Lower leg skin (tissue), 3 donors: ENCODE measurements around the gene FSTL1.

Source experiments
- CTCF ChIP-seq, 3 donors: fragments of 450-650 bp; IDR thresholded peaks; one replicate each; pipeline ENCODE4 v1.5.1; 2016; ENCODE audit warnings: antibody characterized with exemption in 3 of 3, mild to moderate bottlenecking in 3 of 3, moderate library complexity in 2 of 3
- POLR2A ChIP-seq, 2 donors: fragments of 450-650 bp; IDR thresholded peaks; one replicate each; pipeline ENCODE4 v1.6.1; 2016 to 2017; ENCODE audit warnings: antibody characterized with exemption in 2 of 2, mild to moderate bottlenecking in 1 of 2, moderate library complexity in 1 of 2

- TF ChIP-seq CTCF (IDR thresholded peaks at IDR 0.05) = no peak
- no peak for TF ChIP-seq POLR2A (IDR thresholded peaks at IDR 0.05)
Observed at GRCh38 chr3:120369037-120369467, 81.7 kb downstream of the FSTL1 start.
